Type B pancreatic cell (in vitro differentiated cells): ENCODE results near the gene NFKBIE. TPM values are rescaled to one million over a fixed set of nuclear protein-coding genes. Genes with fewer than 3 reads are reported as not detected.

Source experiments
- DNase-seq: peaks from one replicate; pipeline ENCODE4 v3.0.0; 2021; ENCODE audit warnings: mixed read lengths; ENCODE audit not compliant: unreplicated experiment; ENCODE audit errors: extremely low spot score
- H3K27ac Mint-ChIP-seq: 2 replicates; pipeline ENCODE4 v1.8.0; 2021; ENCODE audit warnings: mild to moderate bottlenecking, mixed read lengths
- H3K27me3 Mint-ChIP-seq: 2 replicates; pipeline ENCODE4 v1.8.0; 2021; ENCODE audit warnings: mixed read lengths
- H3K36me3 Mint-ChIP-seq: 2 replicates; pipeline ENCODE4 v1.8.0; 2021; ENCODE audit warnings: mixed read lengths
- H3K4me1 Mint-ChIP-seq: one replicate; pipeline ENCODE4 v1.8.0; 2021; ENCODE audit warnings: mixed read lengths; ENCODE audit not compliant: unreplicated experiment
- H3K4me3 Mint-ChIP-seq: 2 replicates; pipeline ENCODE4 v1.8.0; 2021; ENCODE audit warnings: mild to moderate bottlenecking, mixed read lengths
- H3K9me3 Mint-ChIP-seq: 2 replicates; pipeline ENCODE4 v1.8.0; 2021; ENCODE audit warnings: mixed read lengths
- CTCF ChIP-seq: fragments of 200-600 bp; sonication (generic); conservative IDR thresholded peaks from 2 replicates; pipeline ENCODE4 v1.5.0; 2021; ENCODE audit warnings: antibody characterized with exemption, mild to moderate bottlenecking
- total RNA-seq: library from RNA; stranded (reverse); gene quantifications from 2 replicates; pipeline ENCODE4 v1.2.1, GENCODE V29; 2021; ENCODE audit warnings: low replicate concordance

NFKBIE gene
- total RNA-seq, 1 donor from 2014 or later: 9.2 TPM

GRCh38 chr6:44265722-44266233 is 427 bp upstream of the NFKBIE start:
- Mint-ChIP-seq H3K27me3 (peaks cover 28% of the 10 kb centered on the region), H3K4me3 (peak overlapping the region; percentile 93), H3K36me3 (no peaks in the 10 kb centered on the region), H3K27ac (peak overlapping the region; percentile 68), H3K9me3 (no peaks in the 10 kb centered on the region), H3K4me1 (peaks cover 23% of the 10 kb centered on the region)
- DNase-seq: no peak
- TF ChIP-seq CTCF: no peak

- H3K4me1 Mint-ChIP-seq: peaks cover 23% of the 10 kb centered on the region
- H3K27ac Mint-ChIP-seq: peak overlapping the region; percentile 87
- no peak for TF ChIP-seq CTCF
- peak overlapping the region; percentile 93 for H3K4me3 Mint-ChIP-seq
- peaks cover 19% of the 10 kb centered on the region for H3K27me3 Mint-ChIP-seq
- DNase-seq: no peak
- H3K36me3 Mint-ChIP-seq: no peaks in the 10 kb centered on the region
- no peaks in the 10 kb centered on the region for H3K9me3 Mint-ChIP-seq
Observed at GRCh38 chr6:44264154-44265006, 971 bp downstream of the NFKBIE start.

GRCh38 chr6:44263354-44264100 is 1.8 kb downstream of the NFKBIE start:
- Mint-ChIP-seq H3K9me3 (no peaks in the 10 kb centered on the region), H3K27me3 (peaks cover 11% of the 10 kb centered on the region), H3K27ac (peak overlapping the region; percentile 74), H3K4me1 (peaks cover 28% of the 10 kb centered on the region), H3K36me3 (no peaks in the 10 kb centered on the region), H3K4me3 (peak overlapping the region; percentile 93)
- no peak for TF ChIP-seq CTCF
- DNase-seq: no peak

- Mint-ChIP-seq H3K36me3 (no peaks in the 10 kb centered on the region), H3K27me3 (peaks cover 5% of the 10 kb centered on the region), H3K4me1 (peaks cover 37% of the 10 kb centered on the region), H3K9me3 (no peaks in the 10 kb centered on the region), H3K4me3 (peak overlapping the region; percentile 93), H3K27ac (peak overlapping the region; percentile 74)
- no peak for TF ChIP-seq CTCF
- DNase-seq: no peak
Observed at GRCh38 chr6:44262467-44263353, 2.6 kb downstream of the NFKBIE start.

- peaks cover 40% of the 10 kb centered on the region for H3K4me1 Mint-ChIP-seq
- H3K27me3 Mint-ChIP-seq: peaks cover under 1% of the 10 kb centered on the region
- no peaks in the 10 kb centered on the region for H3K36me3 Mint-ChIP-seq
- H3K27ac Mint-ChIP-seq: no peak overlapping the region
- no peak for TF ChIP-seq CTCF
- no peak overlapping the region for H3K4me3 Mint-ChIP-seq
- no peak for DNase-seq
- H3K9me3 Mint-ChIP-seq: no peaks in the 10 kb centered on the region
Observed at GRCh38 chr6:44261581-44261980, 3.8 kb downstream of the NFKBIE start.
